A549 (cell line): ENCODE data around the gene VPS35L. TPM values are rescaled to one million over a fixed set of nuclear protein-coding genes. Genes with fewer than 3 reads are reported as not detected.

ENCODE experiments used
- ATAC-seq, 2 experiments: fragments of 200-7000 bp in 1 of 2; fragments of >200 bp in 1 of 2; cut with Nextera tagmentation in 1 of 2; cut with Tn5 transposase in 1 of 2; 3 replicates each; pipeline versions ENCODE4 v1.8.0 to v1.9.1; 2018 to 2020; ENCODE audit warnings: mild to moderate bottlenecking in 1 of 2, moderate library complexity in 1 of 2
- CTCF ChIA-PET: fragments of 300-600 bp; sonication (Branson Sonifier 250); formaldehyde crosslinking; extraction: SDS; loops from one replicate; lab custom pipeline; 2021; ENCODE audit warnings: antibody characterized with exemption, inconsistent platforms; lab: Yijun Ruan, JAX
- POLR2A ChIA-PET: fragments of 350-600 bp; formaldehyde crosslinking; extraction: SDS; loops from one replicate; lab custom pipeline; 2021; ENCODE audit warnings: antibody characterized with exemption, inconsistent platforms; lab: Yijun Ruan, JAX
- DNase-seq, 2 experiments: peaks; one replicate each; pipeline versions ENCODE4 v3.0.0 to v3.0.0-alpha.2; 2011 to 2016; ENCODE audit warnings: low read depth in 1 of 2, low spot score in 1 of 2
- FAIRE-seq: peaks from 2 replicates; lab custom pipeline; 2011; peaks lifted over from hg19 to GRCh38; lab: Jason Lieb, UNC
- H3K27ac ChIP-seq, 2 experiments: fragments of >200 bp; sonication (Bioruptor Twin); formaldehyde crosslinking; 3 replicates each; pipeline ENCODE4 v1.5.1; 2016 to 2017
- H3K4me1 ChIP-seq: fragments of >200 bp; sonication (Bioruptor Twin); formaldehyde crosslinking; 3 replicates; pipeline ENCODE4 v1.6.1; 2016
- H3K4me2 ChIP-seq: fragments of >200 bp; sonication (Bioruptor Twin); formaldehyde crosslinking; 3 replicates; pipeline ENCODE4 v1.6.1; 2016
- H3K4me3 ChIP-seq: fragments of >200 bp; sonication (Bioruptor Twin); formaldehyde crosslinking; 3 replicates; pipeline ENCODE4 v1.5.1; 2016
- H3K9me3 ChIP-seq: fragments of >200 bp; sonication (Bioruptor Twin); formaldehyde crosslinking; 3 replicates; pipeline ENCODE4 v1.6.1; 2016
- CHD4 ChIP-seq: fragments of 200-600 bp; sonication (generic); IDR thresholded peaks from 2 replicates; pipeline ENCODE4 v1.6.1; 2016; ENCODE audit warnings: antibody characterized with exemption, mild to moderate bottlenecking, borderline replicate concordance
- EHF ChIP-seq: fragments of 250-450 bp; sonication (Bioruptor Pico); IDR thresholded peaks from 2 replicates; pipeline ENCODE4 v1.5.0; 2020; ENCODE audit warnings: mild to moderate bottlenecking
- EP300 ChIP-seq, 2 experiments: fragments of >200 bp; sonication (Bioruptor Twin); formaldehyde crosslinking; IDR thresholded peaks; 2 replicates in 1 of 2; 3 replicates in 1 of 2; pipeline ENCODE4 v1.6.1; 2016 to 2017
- FOSL2 ChIP-seq, 2 experiments: fragments of 450-650 bp in 1 of 2; fragments of >200 bp in 1 of 2; sonication (Bioruptor Twin) in 1 of 2; formaldehyde crosslinking; IDR thresholded peaks; 2 replicates each; pipeline versions ENCODE4 v1.5.0 to v1.6.1; 2016 to 2020; ENCODE audit warnings: mild to moderate bottlenecking in 1 of 2, moderate library complexity in 1 of 2
- GATA3 ChIP-seq: IDR thresholded peaks from 2 replicates; pipeline ENCODE4 v1.6.1; 2012; ENCODE audit warnings: borderline replicate concordance
- HEYL ChIP-seq: fragments of 250-450 bp; sonication (Bioruptor Pico); IDR thresholded peaks from 2 replicates; pipeline ENCODE4 v1.8.0; 2021; ENCODE audit warnings: mild to moderate bottlenecking, moderate library complexity
- HMGXB4 ChIP-seq: fragments of 250-450 bp; sonication (Bioruptor Pico); IDR thresholded peaks from 2 replicates; pipeline ENCODE4 v1.5.0; 2021; ENCODE audit warnings: mild to moderate bottlenecking, moderate library complexity, borderline replicate concordance
- JUNB ChIP-seq: fragments of >200 bp; sonication (Bioruptor Twin); formaldehyde crosslinking; IDR thresholded peaks from 2 replicates; pipeline ENCODE4 v1.6.1; 2016
- KDM1A ChIP-seq: fragments of 200-600 bp; sonication (generic); IDR thresholded peaks from 2 replicates; pipeline ENCODE4 v1.6.1; 2016; ENCODE audit warnings: low read depth, mild to moderate bottlenecking
- KDM5A ChIP-seq: fragments of 200-600 bp; sonication (generic); IDR thresholded peaks from 2 replicates; pipeline ENCODE4 v1.6.1; 2016; ENCODE audit warnings: antibody characterized with exemption, mild to moderate bottlenecking
- MAFK ChIP-seq: fragments of 450-650 bp; IDR thresholded peaks from 2 replicates; pipeline ENCODE4 v1.6.1; 2014; ENCODE audit not compliant: partially characterized antibody
- MAX ChIP-seq: IDR thresholded peaks from 2 replicates; pipeline ENCODE4 v1.6.1; 2012
- NFE2L2 ChIP-seq: fragments of 150-350 bp; conservative IDR thresholded peaks from 2 replicates; pipeline ENCODE4 v1.6.1; 2014; ENCODE audit warnings: low read length
- NR3C1 ChIP-seq: fragments of >200 bp; sonication (Bioruptor Twin); formaldehyde crosslinking; IDR thresholded peaks from 3 replicates; pipeline ENCODE4 v1.6.1; 2017
- PBX3 ChIP-seq: IDR thresholded peaks from 2 replicates; pipeline ENCODE4 v1.6.1; 2012
- PHF8 ChIP-seq: fragments of 200-600 bp; sonication (generic); IDR thresholded peaks from 2 replicates; pipeline ENCODE4 v1.6.1; 2016; ENCODE audit warnings: low read depth, mild to moderate bottlenecking, antibody characterized with exemption, moderate library complexity, borderline replicate concordance
- POLR2AphosphoS2 ChIP-seq: conservative IDR thresholded peaks from 2 replicates; pipeline ENCODE4 v1.6.1; 2012; ENCODE audit warnings: low read length, improper control_type of control experiment, inconsistent platforms
- RAD21 ChIP-seq, 2 experiments: fragments of >200 bp in 1 of 2; sonication (Bioruptor Twin) in 1 of 2; formaldehyde crosslinking in 1 of 2; IDR thresholded peaks in 1 of 2; conservative IDR thresholded peaks in 1 of 2; 2 replicates in 1 of 2; 3 replicates in 1 of 2; pipeline ENCODE4 v1.6.1; 2012 to 2018; ENCODE audit warnings: inconsistent platforms in 1 of 2
- RARB ChIP-seq: fragments of 250-450 bp; sonication (Bioruptor Pico); IDR thresholded peaks from 2 replicates; pipeline ENCODE4 v1.8.0; 2021; ENCODE audit warnings: mild to moderate bottlenecking, moderate library complexity
- SREBF2 ChIP-seq: fragments of 450-650 bp; IDR thresholded peaks from 2 replicates; pipeline ENCODE4 v1.6.1; 2014; ENCODE audit warnings: mild to moderate bottlenecking, moderate library complexity
- USF2 ChIP-seq: fragments of 450-650 bp; IDR thresholded peaks from 2 replicates; pipeline ENCODE4 v1.6.1; 2014; ENCODE audit warnings: antibody characterized with exemption
- ZC3H11A ChIP-seq: fragments of 450-650 bp; IDR thresholded peaks from 2 replicates; pipeline ENCODE4 v1.6.1; 2014; ENCODE audit warnings: antibody characterized with exemption, mild to moderate bottlenecking
- ZFP36 ChIP-seq: fragments of 450-650 bp; IDR thresholded peaks from 2 replicates; pipeline ENCODE4 v1.6.1; 2014; ENCODE audit warnings: borderline replicate concordance; ENCODE audit not compliant: partially characterized antibody
- WGBS: methylation state at CpG from one replicate; pipeline ENCODE4 v1.1.6; 2017; ENCODE audit errors: missing lambda C conversion rate; 5-methylcytosine and 5-hydroxymethylcytosine counted together
- polyA plus RNA-seq, 4 experiments: library from polyadenylated mRNA; depleted of rRNA in 3 of 4; stranded (reverse); fragments of >200 nt; fragmentation: RNase III in 1 of 4; extraction: RNeasy Plus Mini Kit Qiagen cat#74134 plus additional on column Dnase treatment in 1 of 4; gene quantifications; 2 replicates in 3 of 4; 3 replicates in 1 of 4; pipeline ENCODE4 v1.2.3, GENCODE V29; 2011 to 2017

The VPS35L gene
- polyA plus RNA-seq, 2 of the 4 experiments (the other 2 are of a cell fraction), result 38.4 to 47.7 TPM

- 0 out of 3 replicates have a peak overlapping the region, but pooled peaks have one; percentile 1 for H3K4me3 ChIP-seq
- H3K27ac ChIP-seq, result peak overlapping the region; percentile 65 to 71
- H3K4me1 ChIP-seq, result peaks cover 66% of the 10 kb centered on the region
- 0 out of 5 replicates have a peak, but pooled peaks of 1 of the 2 experiments have one; percentile 4 for TF ChIP-seq RAD21 (conservative IDR thresholded peaks at IDR 0.05 in 1 of 2, IDR thresholded peaks at IDR 0.05 in 1 of 2)
- no peak for TF ChIP-seq HEYL
- TF ChIP-seq GATA3, result peak; percentile 50; the same call in 1 of the 2 replicates
- TF ChIP-seq JUNB, result peak; percentile 42; the same call in 1 of the 2 replicates
- TF ChIP-seq EP300 (IDR thresholded peaks at IDR 0.05), result no peak
- peak; percentile 63; the same call in 1 of the 2 replicates for TF ChIP-seq FOSL2 (IDR thresholded peaks at IDR 0.05)
- TF ChIP-seq FOSL2 (CRISPR knock-in tag; IDR thresholded peaks at IDR 0.05), result peak; percentile 89
- peak; percentile 61; the same call in 1 of the 2 replicates for TF ChIP-seq MAX
- no peak for TF ChIP-seq ZFP36
- no peak for TF ChIP-seq MAFK
- ATAC-seq (peak; percentile 68 to 82), DNase-seq (peak; percentile 76 to 81), FAIRE-seq (no peak)
- peak overlapping the region; percentile 78 for H3K4me2 ChIP-seq
- 7% methylated on average over 6 of the region's 6 CpGs for WGBS
- POLR2A ChIA-PET, result interaction anchor here (0.6 to 1.7 kb wide), 2 partner anchors 18 to 101 kb away, joined by 3 to 5 read pairs; partner anchors contain the start of genes IQCK and KNOP1
- CTCF ChIA-PET, result interaction anchor here (0.9 to 2.9 kb wide), 5 partner anchors 9 to 185 kb away, joined by 3 to 22 read pairs (median 4); partner anchors contain the start of genes GPRC5B, IQCK and KNOP1
- no peaks in the 10 kb centered on the region for H3K9me3 ChIP-seq
Measured at GRCh38 chr16:19700319-19700781, 144.8 kb downstream of the VPS35L start.

- ChIA-PET CTCF (interaction anchor here (2.9 kb wide), 1 partner anchor 185 kb away, joined by 22 read pairs; the partner anchor contains the start of gene GPRC5B), POLR2A (interaction anchor here (1.7 kb wide), 1 partner anchor 17 kb away, joined by 5 read pairs; the partner anchor contains the start of genes IQCK and KNOP1)
- H3K9me3 ChIP-seq, result no peaks in the 10 kb centered on the region
- DNase-seq, result no peak
- FAIRE-seq, result no peak
- 62% methylated on average over 3 of the region's 3 CpGs for WGBS
- H3K27ac ChIP-seq, result peak overlapping the region; percentile 65 to 71
- H3K4me1 ChIP-seq, result peaks cover 60% of the 10 kb centered on the region
- TF ChIP-seq KDM1A (no peak), RAD21 (conservative IDR thresholded peaks at IDR 0.05 in 1 of 2, IDR thresholded peaks at IDR 0.05 in 1 of 2) (no peak), JUNB (no peak), MAX (no peak), CHD4 (no peak), POLR2AphosphoS2 (no peak), RARB (CRISPR knock-in tag) (no peak), USF2 (no peak), ZFP36 (no peak), SREBF2 (no peak)
- ATAC-seq, result no peak
- 0 out of 3 replicates have a peak overlapping the region, but pooled peaks have one; percentile 1 for H3K4me3 ChIP-seq
- peak overlapping the region; percentile 78 for H3K4me2 ChIP-seq
Measured at GRCh38 chr16:19701091-19701490, 145.6 kb downstream of the VPS35L start.

- WGBS, result 94% methylated on average over 6 of the region's 6 CpGs
- Histone ChIP-seq H3K9me3 (no peaks in the 10 kb centered on the region), H3K4me3 (no peak overlapping the region), H3K4me2 (no peak overlapping the region), H3K4me1 (peaks cover 49% of the 10 kb centered on the region), H3K27ac (no peak overlapping the region)
- no peak for FAIRE-seq
- DNase-seq, result no peak
- POLR2A ChIA-PET, result no interaction called here
- no peak for ATAC-seq
- CTCF ChIA-PET, result interaction anchor here (0.6 to 2.6 kb wide), 7 partner anchors 8 to 617 kb away, joined by 3 to 7 read pairs (median 3); partner anchors contain the start of genes IQCK and KNOP1
- TF ChIP-seq NFE2L2, result no peak
- TF ChIP-seq ZC3H11A, result no peak
- TF ChIP-seq EHF (CRISPR knock-in tag), result no peak
- no peak for TF ChIP-seq PHF8
- no peak for TF ChIP-seq HMGXB4 (CRISPR knock-in tag)
- TF ChIP-seq PBX3, result no peak
- TF ChIP-seq KDM5A, result no peak
- no peak for TF ChIP-seq NR3C1
Measured at GRCh38 chr16:19703172-19703889, 147.8 kb downstream of the VPS35L start.
